HAP-1 (cell line): ENCODE measurements around the gene ST3GAL3.

ENCODE experiments used
- DNase-seq, 2 experiments: peaks; one replicate each; pipeline ENCODE4 v3.0.0-alpha.2; 2016 to 2020; ENCODE audit warnings: low spot score in 2 of 2
- H3K27me3 ChIP-seq: fragments of 250-450 bp; sonication (Bioruptor Pico); 2 replicates; pipeline ENCODE4 v1.5.1; 2020; ENCODE audit warnings: low read depth, mild to moderate bottlenecking, moderate library complexity
- H3K36me3 ChIP-seq: fragments of 250-450 bp; sonication (Bioruptor Pico); replicated peaks from 2 replicates; pipeline ENCODE4 v1.5.1; 2020; ENCODE audit warnings: mild to moderate bottlenecking
- H3K4me1 ChIP-seq: fragments of 250-450 bp; sonication (Bioruptor Pico); 2 replicates; pipeline ENCODE4 v1.5.1; 2020; ENCODE audit warnings: mild to moderate bottlenecking
- H3K4me3 ChIP-seq: fragments of 250-450 bp; sonication (Bioruptor Pico); 2 replicates; pipeline ENCODE4 v1.5.1; 2020; ENCODE audit warnings: mild to moderate bottlenecking, moderate library complexity
- H3K9me3 ChIP-seq: fragments of 250-450 bp; sonication (Bioruptor Pico); 2 replicates; pipeline ENCODE4 v1.5.1; 2020; ENCODE audit warnings: mild to moderate bottlenecking, moderate library complexity
- in situ Hi-C: fragments of 300-500 bp; cut with MboI; formaldehyde crosslinking; loops from 3 replicates; pipeline ENCODE4 v1.14.3; 2020; ENCODE audit warnings: low sequenced_read_pairs, inconsistent platforms, mixed read lengths

The ST3GAL3 gene

DNA sequence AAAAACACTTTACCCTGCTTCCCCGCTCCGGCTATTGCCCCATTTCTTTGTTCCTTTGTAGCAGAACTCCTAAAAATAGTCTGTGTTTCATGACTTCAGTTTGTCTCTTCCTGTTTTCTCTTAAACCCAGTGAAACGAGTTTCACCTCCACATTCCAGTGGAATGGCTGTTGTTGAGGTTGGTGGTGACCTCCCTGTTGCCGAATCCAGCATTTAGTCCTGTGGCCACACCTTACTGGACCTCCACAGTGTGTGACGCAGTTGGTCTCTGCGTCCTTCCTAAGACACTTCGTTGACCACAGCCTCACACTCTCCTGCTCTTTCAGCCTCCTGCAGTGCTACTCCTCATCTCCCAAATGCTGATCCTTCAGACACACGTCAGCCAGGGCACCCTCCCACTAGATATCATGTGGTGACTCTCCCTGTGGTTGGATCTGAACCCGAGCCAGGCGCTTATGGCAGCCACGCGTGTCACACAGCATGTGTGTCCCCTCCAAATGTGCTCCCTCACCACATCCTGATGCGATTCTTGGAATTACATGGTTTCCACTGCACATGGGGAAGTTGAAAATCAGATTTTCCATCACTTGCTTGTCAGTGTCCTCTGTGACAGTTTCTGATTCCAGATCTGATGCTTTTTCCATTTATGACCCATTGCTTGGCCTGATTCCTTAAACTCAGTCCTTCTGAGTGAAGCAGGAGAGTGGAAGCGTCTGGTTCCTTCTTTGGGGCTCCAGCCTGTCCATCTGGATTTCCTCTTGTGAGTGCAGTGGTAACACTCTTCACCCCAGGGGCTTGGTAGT is 127.1 kb downstream of the ST3GAL3 start:
- no peaks in the 10 kb centered on the region for H3K36me3 ChIP-seq
- H3K4me1 ChIP-seq = peaks cover 57% of the 10 kb centered on the region
- H3K9me3 ChIP-seq = no peaks in the 10 kb centered on the region
- no peaks in the 10 kb centered on the region for H3K27me3 ChIP-seq
- no peak for DNase-seq
- H3K4me3 ChIP-seq = no peak overlapping the region
- in situ Hi-C loops = no loop called here

DNA sequence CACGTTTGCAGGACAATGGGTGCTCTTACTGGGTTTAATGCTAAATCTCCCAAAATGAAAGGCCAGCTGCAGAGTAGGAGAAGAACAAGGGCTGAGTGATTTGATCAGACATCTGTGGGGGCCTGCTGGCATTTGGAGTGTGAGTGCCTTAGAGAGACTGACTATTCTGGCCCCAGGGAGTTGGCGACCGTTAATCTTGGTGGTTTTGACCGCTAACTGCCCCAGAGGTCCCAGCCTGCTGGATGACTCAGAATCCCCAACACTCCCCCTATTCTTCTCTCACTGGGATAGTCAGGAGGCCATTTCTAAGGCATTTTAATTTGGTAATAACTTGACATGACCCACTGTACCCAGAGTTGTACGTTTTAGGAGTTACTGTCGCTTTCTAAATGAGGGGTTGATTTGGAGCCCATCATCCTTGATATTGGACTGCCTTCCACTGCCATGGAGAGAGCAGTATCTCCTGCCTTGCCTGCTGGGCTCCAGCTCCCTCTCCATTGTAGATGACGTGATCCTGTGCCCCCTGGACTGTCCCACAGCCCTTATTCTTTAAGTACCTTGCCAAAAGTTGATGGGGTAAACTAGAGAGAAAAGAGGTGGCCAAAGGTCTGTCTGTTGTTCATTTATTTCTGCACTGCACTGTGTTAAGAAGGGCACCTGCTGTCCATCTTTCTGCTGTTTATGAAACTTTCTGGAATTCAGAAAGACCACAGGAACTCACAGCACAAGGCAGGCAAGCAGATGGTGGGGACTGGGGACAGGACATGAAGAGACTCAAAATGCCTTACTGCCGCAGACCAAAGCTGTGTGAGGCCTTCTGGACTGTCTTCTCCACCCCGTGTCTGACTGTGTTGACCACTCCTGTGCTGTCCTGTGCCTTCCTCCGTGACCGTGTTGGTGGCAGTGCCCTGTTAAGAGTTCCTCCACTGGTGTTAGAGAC is 128.0 kb downstream of the ST3GAL3 start:
- Histone ChIP-seq H3K27me3 (no peaks in the 10 kb centered on the region), H3K36me3 (no peaks in the 10 kb centered on the region), H3K9me3 (no peaks in the 10 kb centered on the region), H3K4me1 (peaks cover 61% of the 10 kb centered on the region), H3K4me3 (no peak overlapping the region)
- in situ Hi-C loops = no loop called here
- DNase-seq = peak; percentile 40 to 69

- Histone ChIP-seq H3K4me3 (no peak overlapping the region), H3K36me3 (no peaks in the 10 kb centered on the region), H3K9me3 (no peaks in the 10 kb centered on the region; the same call in 1 of the 2 replicates), H3K4me1 (peaks cover 69% of the 10 kb centered on the region), H3K27me3 (no peaks in the 10 kb centered on the region)
- DNase-seq = peak in 1 of 2 experiments; percentile 82
- in situ Hi-C loops = no loop called here
Measured at GRCh38 chr1:43836267-43836951, 129.1 kb downstream of the ST3GAL3 start.

DNA sequence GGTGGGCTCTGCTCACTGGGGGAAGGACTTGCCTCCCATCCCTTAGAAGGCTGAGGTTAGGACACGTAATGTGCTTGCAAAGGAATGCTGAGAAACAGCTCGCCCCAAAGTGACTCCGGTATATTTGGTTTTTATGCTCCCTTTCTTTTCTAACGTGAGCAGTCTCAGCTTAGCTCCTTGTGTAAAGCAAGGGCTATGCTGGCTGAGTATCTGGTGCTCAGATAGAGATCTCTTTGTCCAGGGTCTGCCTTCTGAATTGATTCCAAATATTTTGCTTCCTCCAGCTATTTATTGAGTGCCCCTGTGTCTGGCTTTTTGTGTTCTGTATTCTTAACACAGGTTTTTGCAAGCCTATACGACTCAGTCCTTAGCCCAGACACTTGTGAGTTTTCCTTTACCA is 131.7 kb downstream of the ST3GAL3 start:
- peaks cover 61% of the 10 kb centered on the region for H3K4me1 ChIP-seq

DNA sequence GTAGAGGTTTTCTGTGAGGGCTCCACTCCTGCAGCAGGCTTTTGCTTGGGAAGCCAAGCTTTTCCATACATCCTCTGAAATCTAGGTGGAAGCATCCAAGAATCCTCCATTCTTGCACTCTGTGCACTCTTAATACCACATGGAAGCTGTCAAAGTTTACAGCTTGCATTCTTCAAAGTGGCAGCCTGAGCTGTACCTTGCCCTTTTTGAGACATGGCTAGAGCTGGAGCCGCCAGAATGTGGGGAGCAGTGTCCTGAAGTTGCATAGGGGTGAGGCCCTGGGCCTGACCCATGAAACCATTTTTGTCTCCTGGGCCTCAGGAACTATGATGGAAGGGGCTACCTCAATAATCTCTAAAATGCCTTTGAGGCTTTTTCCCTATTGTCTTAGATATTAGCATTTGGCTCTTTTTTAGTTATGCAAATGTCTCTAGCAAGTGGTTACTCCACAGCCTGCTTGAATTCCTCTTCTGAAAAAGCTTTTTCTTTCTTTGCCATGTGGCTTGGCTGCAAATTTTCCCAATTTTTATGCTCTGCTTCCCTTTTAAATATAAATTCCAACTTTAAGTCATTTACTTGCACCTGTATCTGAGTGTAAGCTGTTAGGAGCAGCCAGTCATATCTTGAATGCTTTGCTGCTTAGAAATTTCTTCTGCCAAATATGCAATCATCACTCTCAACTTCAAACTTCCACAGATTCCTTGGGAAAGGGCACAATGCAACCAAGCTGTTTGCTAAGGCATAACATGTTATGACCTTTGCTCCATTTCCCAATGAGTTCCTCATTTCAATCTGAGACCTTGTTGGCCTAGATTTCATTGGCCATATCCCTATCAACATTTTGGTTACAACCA is 134.2 kb downstream of the ST3GAL3 start:
- Histone ChIP-seq H3K4me1 (peaks cover 38% of the 10 kb centered on the region), H3K9me3 (peaks cover 11% of the 10 kb centered on the region), H3K36me3 (no peaks in the 10 kb centered on the region), H3K4me3 (no peak overlapping the region), H3K27me3 (no peaks in the 10 kb centered on the region)
- in situ Hi-C loops = no loop called here
- peak; percentile 30 to 84 for DNase-seq

More for the DNA sequence above, 131.7 kb downstream of the ST3GAL3 start:
- Histone ChIP-seq H3K27me3 (no peaks in the 10 kb centered on the region), H3K9me3 (peaks cover 11% of the 10 kb centered on the region), H3K36me3 (no peaks in the 10 kb centered on the region), H3K4me3 (no peak overlapping the region)
- peak in 1 of 2 experiments; percentile 53 for DNase-seq
- in situ Hi-C loops = no loop called here

GRCh38 chr1:43842175-43842498 is 134.8 kb downstream of the ST3GAL3 start:
- Histone ChIP-seq H3K27me3 (no peaks in the 10 kb centered on the region), H3K36me3 (no peaks in the 10 kb centered on the region), H3K4me3 (no peak overlapping the region), H3K4me1 (peaks cover 32% of the 10 kb centered on the region), H3K9me3 (peaks cover 11% of the 10 kb centered on the region)
- DNase-seq = no peak
- in situ Hi-C loops = no loop called here

GRCh38 chr1:43843684-43844083 is 136.3 kb downstream of the ST3GAL3 start:
- Histone ChIP-seq H3K9me3 (peaks cover 11% of the 10 kb centered on the region), H3K36me3 (no peaks in the 10 kb centered on the region), H3K27me3 (no peaks in the 10 kb centered on the region), H3K4me3 (no peak overlapping the region), H3K4me1 (peaks cover 29% of the 10 kb centered on the region)
- in situ Hi-C loops = no loop called here
- DNase-seq = no peak

- peaks cover 11% of the 10 kb centered on the region for H3K9me3 ChIP-seq
- DNase-seq = no peak
- no peaks in the 10 kb centered on the region for H3K27me3 ChIP-seq
- in situ Hi-C loops = no loop called here
- H3K4me3 ChIP-seq = no peak overlapping the region
- peaks cover 28% of the 10 kb centered on the region for H3K4me1 ChIP-seq
- no peaks in the 10 kb centered on the region for H3K36me3 ChIP-seq
Measured at GRCh38 chr1:43844114-43844513, 136.8 kb downstream of the ST3GAL3 start.

DNA sequence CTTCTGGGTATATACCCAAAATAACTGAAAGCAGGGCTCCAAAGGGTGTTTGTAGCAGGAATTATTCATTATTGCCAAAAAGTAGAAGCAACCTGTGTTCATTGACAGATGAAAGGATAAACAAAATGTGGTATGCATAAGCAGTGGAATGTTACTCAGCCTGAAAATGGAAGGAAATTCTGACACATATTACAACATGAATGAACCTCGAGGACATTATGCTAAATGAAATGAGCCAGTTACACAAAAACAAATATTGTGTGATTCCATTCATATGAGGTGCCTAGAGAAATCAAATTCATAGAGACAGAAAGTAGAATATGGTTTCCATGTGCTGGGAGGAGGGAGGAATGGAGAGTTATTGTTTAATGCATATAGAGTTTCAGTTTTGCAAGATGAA is 140.0 kb downstream of the ST3GAL3 start:
- DNase-seq = no peak
- H3K4me1 ChIP-seq = peaks cover 5% of the 10 kb centered on the region; the same call in 1 of the 2 replicates
- H3K27me3 ChIP-seq = no peaks in the 10 kb centered on the region
- no peaks in the 10 kb centered on the region for H3K36me3 ChIP-seq
- peaks cover 5% of the 10 kb centered on the region for H3K9me3 ChIP-seq
- in situ Hi-C loops = no loop called here
- H3K4me3 ChIP-seq = no peak overlapping the region

DNA sequence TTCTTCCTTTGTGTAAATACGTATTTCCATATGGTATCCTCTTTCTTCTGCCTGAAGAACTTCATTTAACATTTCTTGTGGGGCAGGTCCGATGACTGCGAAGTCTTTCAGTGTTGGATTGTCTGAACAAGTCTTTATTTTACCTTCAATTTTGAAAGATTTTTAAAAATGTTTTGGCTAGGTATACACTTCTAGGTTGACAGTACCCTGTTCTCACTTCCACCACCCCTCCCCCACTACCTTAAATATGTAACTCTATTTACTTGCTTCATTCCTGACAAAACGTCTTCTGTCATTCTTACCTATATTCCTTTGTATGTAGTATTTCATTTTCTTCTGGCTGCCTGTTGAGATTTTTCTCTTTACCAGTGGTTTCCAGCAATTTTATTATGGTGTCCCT is 140.5 kb downstream of the ST3GAL3 start:
- Histone ChIP-seq H3K27me3 (no peaks in the 10 kb centered on the region), H3K4me1 (peaks cover 10% of the 10 kb centered on the region), H3K36me3 (no peaks in the 10 kb centered on the region), H3K4me3 (no peak overlapping the region), H3K9me3 (0 out of 2 replicates have a peak, but pooled peaks cover 3% of the 10 kb centered on the region)
- in situ Hi-C loops = no loop called here
- DNase-seq = no peak

DNA sequence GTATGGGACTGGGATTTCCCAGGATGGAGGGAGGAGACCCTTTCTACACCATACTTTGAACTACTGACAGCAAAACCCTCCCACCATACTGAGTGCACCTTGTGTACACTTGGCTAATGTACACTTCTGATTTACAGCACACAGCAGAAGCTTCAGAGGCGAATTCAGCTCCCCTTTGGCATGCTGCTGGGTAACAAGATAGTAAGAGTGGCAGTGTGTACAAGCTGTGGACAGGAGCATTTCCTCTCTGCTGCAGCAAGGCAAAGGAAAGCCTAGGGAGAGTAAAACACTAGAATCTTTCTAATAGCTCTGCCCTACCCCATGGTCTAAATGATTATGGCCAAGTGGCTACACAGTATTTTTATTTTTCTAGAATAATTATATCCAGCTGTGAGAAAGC is 142.3 kb downstream of the ST3GAL3 start:
- H3K4me3 ChIP-seq = no peak overlapping the region
- DNase-seq = no peak
- in situ Hi-C loops = no loop called here
- no peaks in the 10 kb centered on the region for H3K36me3 ChIP-seq
- no peaks in the 10 kb centered on the region for H3K27me3 ChIP-seq
- peaks cover 14% of the 10 kb centered on the region for H3K4me1 ChIP-seq
- no peaks in the 10 kb centered on the region for H3K9me3 ChIP-seq

GRCh38 chr1:43850591-43851233 is 143.4 kb downstream of the ST3GAL3 start:
- Histone ChIP-seq H3K9me3 (no peaks in the 10 kb centered on the region), H3K4me1 (peaks cover 14% of the 10 kb centered on the region), H3K27me3 (no peaks in the 10 kb centered on the region), H3K4me3 (no peak overlapping the region), H3K36me3 (no peaks in the 10 kb centered on the region)
- DNase-seq = no peak
- in situ Hi-C loops = no loop called here
